ENCODE measurements around the gene TMPRSS12.

TMPRSS12 gene

GRCh38 chr12:50934371-50934851 lies 91.7 kb downstream of the TMPRSS12 start:
- TF ChIP-seq, protein P1, sequence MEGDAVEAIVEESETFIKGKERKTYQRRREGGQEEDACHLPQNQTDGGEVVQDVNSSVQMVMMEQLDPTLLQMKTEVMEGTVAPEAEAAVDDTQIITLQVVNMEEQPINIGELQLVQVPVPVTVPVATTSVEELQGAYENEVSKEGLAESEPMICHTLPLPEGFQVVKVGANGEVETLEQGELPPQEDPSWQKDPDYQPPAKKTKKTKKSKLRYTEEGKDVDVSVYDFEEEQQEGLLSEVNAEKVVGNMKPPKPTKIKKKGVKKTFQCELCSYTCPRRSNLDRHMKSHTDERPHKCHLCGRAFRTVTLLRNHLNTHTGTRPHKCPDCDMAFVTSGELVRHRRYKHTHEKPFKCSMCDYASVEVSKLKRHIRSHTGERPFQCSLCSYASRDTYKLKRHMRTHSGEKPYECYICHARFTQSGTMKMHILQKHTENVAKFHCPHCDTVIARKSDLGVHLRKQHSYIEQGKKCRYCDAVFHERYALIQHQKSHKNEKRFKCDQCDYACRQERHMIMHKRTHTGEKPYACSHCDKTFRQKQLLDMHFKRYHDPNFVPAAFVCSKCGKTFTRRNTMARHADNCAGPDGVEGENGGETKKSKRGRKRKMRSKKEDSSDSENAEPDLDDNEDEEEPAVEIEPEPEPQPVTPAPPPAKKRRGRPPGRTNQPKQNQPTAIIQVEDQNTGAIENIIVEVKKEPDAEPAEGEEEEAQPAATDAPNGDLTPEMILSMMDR (IDR thresholded peaks at IDR 0.05; ENCODE audit: low read depth, low read length): no peak
- Histone ChIP-seq H3K4me1 (peaks cover 24% of the 10 kb centered on the region), H3K9me3 (no peaks in the 10 kb centered on the region; the same call in 1 of the 2 replicates), H3K36me3 (peaks cover 43% of the 10 kb centered on the region), H3K27me3 (no peaks in the 10 kb centered on the region), H3K4me3 (ENCODE audit: low read depth, low read length) (no peak overlapping the region)
- DNase-seq: no peak

DNA sequence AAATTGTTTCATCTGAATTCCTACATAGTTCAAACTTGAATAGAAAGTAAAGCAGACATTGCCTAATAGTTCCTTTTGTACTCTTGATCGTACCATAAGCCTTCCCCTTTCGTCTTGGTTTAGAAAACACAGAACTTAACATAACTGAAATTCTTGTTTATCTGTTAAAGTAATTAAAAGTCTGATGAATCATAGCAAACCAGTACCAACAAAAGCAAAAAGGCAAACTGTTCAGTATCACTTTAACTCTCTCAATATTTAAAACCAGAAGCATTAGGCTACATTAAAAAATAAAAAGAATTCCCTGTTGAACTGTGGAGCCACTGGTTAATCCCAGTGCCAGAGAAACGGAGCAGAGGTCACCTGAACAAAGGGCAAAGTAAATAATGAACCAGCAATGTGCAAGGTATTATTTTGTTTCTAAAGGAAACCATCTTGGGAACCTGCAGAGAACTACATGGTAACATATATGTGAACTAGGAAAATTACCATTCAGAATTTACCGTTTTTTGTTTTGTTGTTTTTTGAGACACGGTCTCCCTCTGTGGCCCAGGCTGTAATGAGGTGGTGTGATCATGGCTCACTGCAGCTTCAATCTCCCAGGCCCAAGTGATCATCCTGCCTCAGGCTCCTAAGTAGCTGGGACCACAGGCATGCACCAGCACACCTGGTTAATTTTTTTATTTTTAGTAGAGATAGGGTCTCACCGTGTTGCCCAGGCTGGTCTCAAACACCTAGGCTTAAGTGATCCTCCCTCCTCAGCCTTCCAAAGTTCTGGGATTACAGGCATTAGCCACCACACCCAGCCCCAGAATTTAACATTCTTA lies 92.5 kb downstream of the TMPRSS12 start:
- DNase-seq: no peak
- Histone ChIP-seq H3K4me3 (ENCODE audit: low read depth, low read length) (no peak overlapping the region), H3K4me1 (peaks cover 24% of the 10 kb centered on the region), H3K36me3 (peaks cover 36% of the 10 kb centered on the region), H3K27me3 (no peaks in the 10 kb centered on the region), H3K9me3 (no peaks in the 10 kb centered on the region; the same call in 1 of the 2 replicates)
- TF ChIP-seq, protein P1 (IDR thresholded peaks at IDR 0.05; ENCODE audit: low read depth, low read length): no peak

DNA sequence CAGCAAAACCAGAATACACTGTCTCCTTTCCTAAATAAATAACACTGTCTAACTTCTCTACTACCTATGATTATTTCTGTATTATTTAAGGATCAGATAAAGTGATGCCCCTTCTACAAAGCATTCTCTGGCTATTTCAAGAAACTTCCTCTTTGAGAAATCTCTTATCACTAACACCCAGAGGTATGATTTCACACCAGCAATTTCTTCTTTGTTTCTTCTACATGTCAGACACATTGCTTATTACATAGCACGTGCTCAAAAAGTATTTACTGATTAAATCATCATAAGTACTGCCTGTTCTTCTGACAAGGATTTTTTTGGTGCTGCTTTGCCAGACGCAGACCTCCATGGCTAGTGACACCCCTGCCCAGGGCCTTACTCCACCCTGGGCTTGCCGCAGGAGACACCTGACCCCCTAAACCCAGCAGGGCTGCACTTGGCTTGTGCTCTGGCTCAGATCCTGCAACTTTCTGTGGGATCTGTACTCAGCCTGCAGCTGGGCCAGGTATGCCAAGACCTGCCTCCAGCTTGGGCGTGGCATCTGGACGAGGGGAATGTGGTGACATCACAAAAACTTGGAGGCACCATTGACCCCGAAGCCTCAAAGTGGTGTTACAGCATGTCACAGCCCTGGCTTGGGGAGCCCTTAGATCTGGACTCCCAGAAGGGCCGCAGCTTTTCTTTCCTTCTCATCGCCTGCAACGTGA lies 94.2 kb downstream of the TMPRSS12 start:
- no peak for DNase-seq
- Histone ChIP-seq H3K36me3 (peaks cover 20% of the 10 kb centered on the region), H3K4me1 (peaks cover 23% of the 10 kb centered on the region), H3K4me3 (ENCODE audit: low read depth, low read length) (no peak overlapping the region), H3K27me3 (no peaks in the 10 kb centered on the region), H3K9me3 (no peaks in the 10 kb centered on the region; the same call in 1 of the 2 replicates)
- TF ChIP-seq, protein P1 (IDR thresholded peaks at IDR 0.05; ENCODE audit: low read depth, low read length): no peak
